Neural cell (in vitro differentiated cells): ENCODE data around the gene PACSIN2. TPM values are rescaled to one million over a fixed set of nuclear protein-coding genes. Genes with fewer than 3 reads are reported as not detected.

Source experiments
- H2AFZ ChIP-seq: fragments of 200-600, 300-800 bp; sonication (generic), shearing (Covaris generic); 2 replicates; pipeline ENCODE4 v1.6.0; 2014; ENCODE audit warnings: low read depth, mild to moderate bottlenecking, antibody characterized with exemption, low read length, moderate library complexity
- H3F3A ChIP-seq: fragments of 200-600 bp; shearing (Covaris generic); 2 replicates; pipeline ENCODE4 v1.6.1; 2016; ENCODE audit warnings: mild to moderate bottlenecking, moderate library complexity, mixed read lengths, antibody characterized with exemption, low read length; ENCODE audit not compliant: insufficient read depth, poor library complexity, severe bottlenecking
- H3K27ac ChIP-seq: fragments of 200-600, 300-800 bp; sonication (generic), shearing (Covaris generic); 2 replicates; pipeline ENCODE4 v1.5.1; 2014; ENCODE audit warnings: mild to moderate bottlenecking, low read length, moderate library complexity
- H3K27me3 ChIP-seq: fragments of 300-800, 200-600 bp; sonication (generic), shearing (Covaris generic); 2 replicates; pipeline ENCODE4 v1.6.0; 2014; ENCODE audit warnings: mild to moderate bottlenecking, low read depth, low read length, moderate library complexity; ENCODE audit not compliant: insufficient read depth
- H3K36me3 ChIP-seq: fragments of 300-800, 200-600 bp; sonication (generic), shearing (Covaris generic); 2 replicates; pipeline ENCODE4 v1.5.1; 2014; ENCODE audit warnings: mild to moderate bottlenecking, antibody characterized with exemption, low read length, moderate library complexity; ENCODE audit not compliant: insufficient read depth
- H3K4me2 ChIP-seq: fragments of 300-800, 200-600 bp; sonication (generic), shearing (Covaris generic); 2 replicates; pipeline ENCODE4 v1.6.0; 2014; ENCODE audit warnings: mild to moderate bottlenecking, low read length
- H3K4me3 ChIP-seq: fragments of 300-800, 200-600 bp; sonication (generic), shearing (Covaris generic); 2 replicates; pipeline ENCODE4 v1.5.1; 2014; ENCODE audit warnings: mild to moderate bottlenecking, low read length, moderate library complexity
- H3K79me2 ChIP-seq: fragments of 200-600 bp; shearing (Covaris generic); replicated peaks from 2 replicates; pipeline ENCODE4 v1.6.0; 2014; ENCODE audit warnings: mild to moderate bottlenecking, low read length, moderate library complexity; ENCODE audit not compliant: insufficient read depth
- H3K9ac ChIP-seq: fragments of 300-800, 200-600 bp; sonication (generic), shearing (Covaris generic); 2 replicates; pipeline ENCODE4 v1.6.1; 2016; ENCODE audit warnings: mild to moderate bottlenecking, low read length, mixed read lengths
- H3K9me2 ChIP-seq: fragments of 200-600 bp; shearing (Covaris generic); 2 replicates; pipeline ENCODE4 v1.6.1; 2016; ENCODE audit warnings: mild to moderate bottlenecking, low read length, mixed read lengths; ENCODE audit not compliant: insufficient read depth
- H3K9me3 ChIP-seq: fragments of 200-600, 300-800 bp; sonication (generic), shearing (Covaris generic); 2 replicates; pipeline ENCODE4 v1.6.1; 2016; ENCODE audit warnings: mild to moderate bottlenecking, mixed run types, low read length, moderate library complexity, mixed read lengths
- H4K20me1 ChIP-seq: fragments of 200-600 bp; shearing (Covaris generic); 2 replicates; pipeline ENCODE4 v1.6.1; 2016; ENCODE audit warnings: mild to moderate bottlenecking, mixed run types; ENCODE audit not compliant: insufficient read depth
- EP300 ChIP-seq: fragments of 450-650 bp; conservative IDR thresholded peaks from 2 replicates; pipeline ENCODE4 v1.6.1; 2014; ENCODE audit warnings: antibody characterized with exemption, mild to moderate bottlenecking, moderate library complexity; ENCODE audit not compliant: poor library complexity, severe bottlenecking
- EZH2 ChIP-seq: fragments of 200-600, 300-800 bp; shearing (Covaris generic), sonication (generic); IDR thresholded peaks from 2 replicates; pipeline ENCODE4 v1.6.1; 2014; ENCODE audit warnings: antibody characterized with exemption, low read length, borderline replicate concordance, mild to moderate bottlenecking; ENCODE audit not compliant: insufficient read depth, poor library complexity, severe bottlenecking
- MXI1 ChIP-seq: fragments of 450-650 bp; conservative IDR thresholded peaks from 2 replicates; pipeline ENCODE4 v1.6.1; 2014; ENCODE audit warnings: antibody characterized with exemption, mild to moderate bottlenecking; ENCODE audit not compliant: poor library complexity, severe bottlenecking
- POLR2AphosphoS5 ChIP-seq: IDR thresholded peaks from 2 replicates; pipeline ENCODE4 v1.6.1; 2012
- RAD21 ChIP-seq: fragments of 450-650 bp; conservative IDR thresholded peaks from 2 replicates; pipeline ENCODE4 v1.6.1; 2014; ENCODE audit warnings: antibody characterized with exemption, mild to moderate bottlenecking, moderate library complexity
- SMC3 ChIP-seq: fragments of 450-650 bp; conservative IDR thresholded peaks from 2 replicates; pipeline ENCODE4 v1.6.1; 2014; ENCODE audit warnings: antibody characterized with exemption, mild to moderate bottlenecking, moderate library complexity; ENCODE audit not compliant: poor library complexity
- TAF1 ChIP-seq: IDR thresholded peaks from 2 replicates; pipeline ENCODE4 v1.6.1; 2012; ENCODE audit warnings: low read depth
- polyA plus RNA-seq: library from polyadenylated mRNA; depleted of rRNA; stranded (reverse); fragments of >200 nt; gene quantifications from 2 replicates; pipeline ENCODE4 v1.2.3, GENCODE V29; 2014
- TF ChIP-seq, protein P1 (sequence below): IDR thresholded peaks from 2 replicates; pipeline ENCODE4 v1.6.1; 2012; ENCODE audit warnings: borderline replicate concordance
- TF ChIP-seq, protein P2 (sequence below): fragments of 450-650 bp; IDR thresholded peaks from 2 replicates; pipeline ENCODE4 v1.5.1; 2014; ENCODE audit warnings: antibody characterized with exemption, mild to moderate bottlenecking, moderate library complexity; ENCODE audit not compliant: poor library complexity, severe bottlenecking

The PACSIN2 gene
- polyA plus RNA-seq, 1 donor from 2014 or later: 47.2 TPM

DNA sequence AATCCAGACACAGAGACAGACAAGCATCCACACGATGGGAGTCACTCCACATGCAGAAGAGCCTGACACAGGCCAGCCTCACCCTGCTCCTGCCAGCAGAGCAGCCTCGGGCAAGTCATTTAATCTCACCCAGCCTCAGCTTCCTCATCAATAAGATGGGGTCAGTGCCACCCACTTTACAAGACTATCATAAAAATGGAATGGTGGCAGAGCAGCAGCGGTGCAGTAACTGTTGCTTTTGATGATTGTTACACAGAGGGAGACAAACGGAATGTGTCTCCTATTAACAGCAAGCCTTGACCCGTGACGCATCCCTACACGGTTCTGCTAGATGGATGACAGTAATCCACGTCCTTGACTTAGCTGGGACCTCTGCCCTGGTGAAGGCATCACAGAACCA is 131.8 kb downstream of the PACSIN2 start:
- H4K20me1 ChIP-seq: no peaks in the 10 kb centered on the region
- H2AFZ ChIP-seq: no peak overlapping the region
- no peaks in the 10 kb centered on the region for H3K27me3 ChIP-seq
- no peaks in the 10 kb centered on the region for H3K9me3 ChIP-seq
- no peaks in the 10 kb centered on the region for H3K9me2 ChIP-seq
- no peaks in the 10 kb centered on the region for H3K36me3 ChIP-seq
- no peak overlapping the region for H3K9ac ChIP-seq
- H3K27ac ChIP-seq: no peak overlapping the region
- no peaks in the 10 kb centered on the region for H3F3A ChIP-seq
- H3K79me2 ChIP-seq: no peaks in the 10 kb centered on the region
- no peak overlapping the region for H3K4me2 ChIP-seq
- no peak for TF ChIP-seq MXI1
- TF ChIP-seq, protein P1, sequence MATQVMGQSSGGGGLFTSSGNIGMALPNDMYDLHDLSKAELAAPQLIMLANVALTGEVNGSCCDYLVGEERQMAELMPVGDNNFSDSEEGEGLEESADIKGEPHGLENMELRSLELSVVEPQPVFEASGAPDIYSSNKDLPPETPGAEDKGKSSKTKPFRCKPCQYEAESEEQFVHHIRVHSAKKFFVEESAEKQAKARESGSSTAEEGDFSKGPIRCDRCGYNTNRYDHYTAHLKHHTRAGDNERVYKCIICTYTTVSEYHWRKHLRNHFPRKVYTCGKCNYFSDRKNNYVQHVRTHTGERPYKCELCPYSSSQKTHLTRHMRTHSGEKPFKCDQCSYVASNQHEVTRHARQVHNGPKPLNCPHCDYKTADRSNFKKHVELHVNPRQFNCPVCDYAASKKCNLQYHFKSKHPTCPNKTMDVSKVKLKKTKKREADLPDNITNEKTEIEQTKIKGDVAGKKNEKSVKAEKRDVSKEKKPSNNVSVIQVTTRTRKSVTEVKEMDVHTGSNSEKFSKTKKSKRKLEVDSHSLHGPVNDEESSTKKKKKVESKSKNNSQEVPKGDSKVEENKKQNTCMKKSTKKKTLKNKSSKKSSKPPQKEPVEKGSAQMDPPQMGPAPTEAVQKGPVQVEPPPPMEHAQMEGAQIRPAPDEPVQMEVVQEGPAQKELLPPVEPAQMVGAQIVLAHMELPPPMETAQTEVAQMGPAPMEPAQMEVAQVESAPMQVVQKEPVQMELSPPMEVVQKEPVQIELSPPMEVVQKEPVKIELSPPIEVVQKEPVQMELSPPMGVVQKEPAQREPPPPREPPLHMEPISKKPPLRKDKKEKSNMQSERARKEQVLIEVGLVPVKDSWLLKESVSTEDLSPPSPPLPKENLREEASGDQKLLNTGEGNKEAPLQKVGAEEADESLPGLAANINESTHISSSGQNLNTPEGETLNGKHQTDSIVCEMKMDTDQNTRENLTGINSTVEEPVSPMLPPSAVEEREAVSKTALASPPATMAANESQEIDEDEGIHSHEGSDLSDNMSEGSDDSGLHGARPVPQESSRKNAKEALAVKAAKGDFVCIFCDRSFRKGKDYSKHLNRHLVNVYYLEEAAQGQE: no peak
- TF ChIP-seq POLR2AphosphoS5: no peak
- TF ChIP-seq EZH2: no peak
- no peak for TF ChIP-seq TAF1
- no peak for TF ChIP-seq RAD21
- TF ChIP-seq, protein P2, sequence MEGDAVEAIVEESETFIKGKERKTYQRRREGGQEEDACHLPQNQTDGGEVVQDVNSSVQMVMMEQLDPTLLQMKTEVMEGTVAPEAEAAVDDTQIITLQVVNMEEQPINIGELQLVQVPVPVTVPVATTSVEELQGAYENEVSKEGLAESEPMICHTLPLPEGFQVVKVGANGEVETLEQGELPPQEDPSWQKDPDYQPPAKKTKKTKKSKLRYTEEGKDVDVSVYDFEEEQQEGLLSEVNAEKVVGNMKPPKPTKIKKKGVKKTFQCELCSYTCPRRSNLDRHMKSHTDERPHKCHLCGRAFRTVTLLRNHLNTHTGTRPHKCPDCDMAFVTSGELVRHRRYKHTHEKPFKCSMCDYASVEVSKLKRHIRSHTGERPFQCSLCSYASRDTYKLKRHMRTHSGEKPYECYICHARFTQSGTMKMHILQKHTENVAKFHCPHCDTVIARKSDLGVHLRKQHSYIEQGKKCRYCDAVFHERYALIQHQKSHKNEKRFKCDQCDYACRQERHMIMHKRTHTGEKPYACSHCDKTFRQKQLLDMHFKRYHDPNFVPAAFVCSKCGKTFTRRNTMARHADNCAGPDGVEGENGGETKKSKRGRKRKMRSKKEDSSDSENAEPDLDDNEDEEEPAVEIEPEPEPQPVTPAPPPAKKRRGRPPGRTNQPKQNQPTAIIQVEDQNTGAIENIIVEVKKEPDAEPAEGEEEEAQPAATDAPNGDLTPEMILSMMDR: no peak
- no peak for TF ChIP-seq SMC3
- no peak for TF ChIP-seq EP300
- no peak overlapping the region for H3K4me3 ChIP-seq

DNA sequence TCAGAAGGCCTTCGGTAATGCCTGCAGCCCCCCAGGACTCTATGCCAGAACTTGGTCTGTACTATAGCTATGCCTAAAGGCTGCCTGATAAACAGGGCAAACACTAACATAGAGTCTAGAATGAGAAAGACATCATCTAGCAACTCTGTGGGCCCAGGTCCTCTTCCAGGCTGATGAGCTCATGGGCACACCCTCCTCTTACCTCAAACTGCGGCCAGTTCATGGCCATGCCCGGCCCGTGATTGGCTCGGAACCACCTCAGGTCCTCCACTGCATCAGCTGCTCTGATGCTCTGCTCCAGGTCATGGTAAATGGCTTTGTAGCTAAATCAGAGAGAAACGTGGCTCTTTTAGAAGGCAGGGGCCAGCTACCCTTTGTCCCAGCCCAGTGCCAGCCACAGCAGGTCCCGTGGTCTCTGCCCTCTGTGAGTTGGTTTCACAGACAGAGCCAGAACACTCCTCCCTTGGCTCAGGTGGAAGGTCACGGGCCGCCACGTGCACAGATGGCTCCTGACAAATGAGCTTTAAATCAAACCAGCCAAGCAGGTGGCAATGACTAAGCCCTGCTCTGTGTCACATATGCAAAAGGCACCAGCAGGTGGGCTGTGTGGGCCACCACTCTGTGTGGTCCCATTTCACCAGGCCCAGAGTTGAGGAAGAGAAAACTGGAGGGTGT is 132.8 kb downstream of the PACSIN2 start:
- no peaks in the 10 kb centered on the region for H3K27me3 ChIP-seq
- no peak overlapping the region for H3K4me3 ChIP-seq
- no peak overlapping the region for H3K9ac ChIP-seq
- H3K36me3 ChIP-seq: no peaks in the 10 kb centered on the region
- no peaks in the 10 kb centered on the region for H3K9me2 ChIP-seq
- no peaks in the 10 kb centered on the region for H3K79me2 ChIP-seq
- H3K9me3 ChIP-seq: no peaks in the 10 kb centered on the region
- no peak overlapping the region for H3K27ac ChIP-seq
- no peaks in the 10 kb centered on the region for H3F3A ChIP-seq
- TF ChIP-seq EZH2: no peak
- TF ChIP-seq, protein P1: no peak
- TF ChIP-seq MXI1: no peak
- no peak for TF ChIP-seq SMC3
- no peak overlapping the region for H2AFZ ChIP-seq
- no peaks in the 10 kb centered on the region for H4K20me1 ChIP-seq
- no peak overlapping the region for H3K4me2 ChIP-seq
